GM18909 (cell line): Measurements from ENCODE around the gene RPS27.
A peak's percentile ranks its signal among the peaks of the same experiment; 100 is the strongest.
"Not testable (repeated sequence)": the region's sequence is repeated elsewhere in the genome, so short reads cannot be mapped to it uniquely, and the experiment has no call there.

Experiments
- ATAC-seq: cut with Tn5 transposase; IDR thresholded peaks from one replicate; pipeline ENCODE4 v1.9.1; 2021; ENCODE audit warnings: mild to moderate bottlenecking; ENCODE audit not compliant: unreplicated experiment, poor library complexity

RPS27 gene

DNA sequence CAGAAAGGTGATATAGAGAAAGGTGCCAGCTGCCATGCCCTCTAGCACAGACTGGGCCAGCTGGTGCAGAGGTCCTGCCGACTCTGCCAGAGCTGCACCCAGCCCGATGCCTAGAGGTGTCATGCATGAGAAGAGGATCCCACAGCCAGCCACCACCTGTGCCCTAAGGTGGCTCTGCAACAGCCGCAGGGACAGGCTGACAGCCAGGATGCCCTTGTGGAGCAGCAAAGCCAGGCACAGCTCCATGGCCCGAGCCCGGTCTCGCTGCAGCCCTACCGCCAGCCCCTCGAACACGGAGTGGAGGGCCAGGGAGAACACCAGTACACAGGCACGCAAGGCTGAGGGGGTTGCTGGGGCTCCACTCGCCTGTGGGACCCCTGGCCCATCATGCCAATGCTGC, 30.4 kb upstream of the RPS27 start:
- no peak for ATAC-seq

DNA sequence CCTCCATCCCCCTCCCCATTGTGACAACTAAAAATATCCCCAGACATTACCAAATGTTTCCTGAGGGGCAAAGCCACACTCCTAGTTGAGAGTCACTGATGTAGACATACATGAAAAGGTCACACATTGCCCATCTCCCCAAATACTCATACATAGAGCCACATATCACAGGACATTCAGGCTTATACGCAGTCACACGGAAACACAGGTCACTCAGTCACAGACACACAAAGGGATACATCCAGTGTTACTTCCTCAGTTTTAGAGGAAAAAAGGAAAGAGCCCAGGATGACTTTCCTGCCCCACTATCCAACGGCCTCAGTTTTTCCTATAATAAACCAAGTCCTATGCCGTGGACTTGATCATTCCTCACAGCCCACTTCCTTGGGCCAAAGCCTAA, 29.1 kb upstream of the RPS27 start:
- ATAC-seq = no peak

- no peak for ATAC-seq
These were observed 28.2 kb upstream of the RPS27 start for GRCh38 chr1:153962088-153963029.

GRCh38 chr1:153963030-153963849, 27.3 kb upstream of the RPS27 start, which contains the start of gene SLC39A1:
TSS of gene SLC39A1 (minus strand) at chr1:153963537. CDS start at chr1:153962715, 822 bp downstream.
- ATAC-seq = peak; percentile 47

DNA sequence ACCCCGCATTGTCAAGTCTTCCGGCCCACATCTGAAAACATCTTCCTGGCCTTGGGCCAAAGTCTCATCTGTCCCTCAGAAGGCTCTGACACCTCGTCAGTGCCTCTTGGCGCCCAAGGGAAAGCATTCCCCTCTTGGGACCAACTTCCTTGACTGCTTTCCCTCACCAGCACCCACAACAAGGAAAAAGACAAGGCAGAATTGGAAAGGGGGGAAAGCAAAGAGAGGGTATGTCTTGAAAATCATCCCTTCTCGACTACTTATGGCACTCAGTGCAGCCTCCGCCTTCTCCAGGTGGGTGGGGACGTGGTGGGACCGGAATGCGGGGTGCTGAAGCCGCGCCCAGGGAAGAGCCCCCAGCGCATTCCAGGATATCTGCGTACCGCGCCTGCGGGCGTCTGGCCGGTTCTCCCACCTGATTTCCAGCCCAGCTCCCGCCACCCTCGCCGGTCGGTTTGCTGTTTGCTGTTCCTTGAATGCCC, 26.7 kb upstream of the RPS27 start:
- ATAC-seq = no peak

- ATAC-seq = peak; percentile 73
These were observed 23.2 kb upstream of the RPS27 start, which contains the start of gene CREB3L4 for GRCh38 chr1:153967107-153967999. TSS of gene CREB3L4 (plus strand) at chr1:153967902. CDS start at chr1:153968526, 624 bp downstream.

DNA sequence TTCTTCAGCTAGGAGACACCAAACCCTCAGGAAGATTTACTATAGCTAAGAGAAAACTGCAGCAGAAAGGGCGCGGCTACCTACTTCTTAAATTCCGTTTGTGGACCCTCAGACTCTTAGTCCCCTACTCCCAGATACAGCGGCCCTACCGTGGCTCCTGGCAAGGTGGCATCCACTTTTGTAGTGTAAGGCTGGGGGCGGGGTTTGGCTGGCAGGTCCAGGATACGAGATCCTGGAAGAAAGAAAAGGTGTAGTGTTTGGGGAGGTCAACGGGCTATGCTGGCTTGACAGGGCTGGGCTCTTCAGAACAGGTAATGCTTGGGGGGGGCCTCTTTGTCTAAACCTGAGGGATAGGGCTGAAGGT, 22.6 kb upstream of the RPS27 start:
- no peak for ATAC-seq

DNA sequence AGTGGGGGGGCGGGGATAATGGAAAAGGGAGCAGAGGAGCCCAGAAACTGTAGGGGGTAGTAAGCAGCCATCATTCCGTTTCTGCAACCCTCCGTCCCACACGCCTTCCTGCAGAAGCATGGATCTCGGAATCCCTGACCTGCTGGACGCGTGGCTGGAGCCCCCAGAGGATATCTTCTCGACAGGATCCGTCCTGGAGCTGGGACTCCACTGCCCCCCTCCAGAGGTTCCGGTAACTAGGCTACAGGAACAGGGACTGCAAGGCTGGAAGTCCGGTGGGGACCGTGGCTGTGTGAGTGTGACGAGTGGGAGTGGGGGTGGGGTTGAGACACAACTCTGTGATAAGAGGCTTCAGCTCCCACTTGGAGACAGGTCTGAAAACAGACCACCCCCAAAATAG, 22.2 kb upstream of the RPS27 start:
- ATAC-seq = no peak

DNA sequence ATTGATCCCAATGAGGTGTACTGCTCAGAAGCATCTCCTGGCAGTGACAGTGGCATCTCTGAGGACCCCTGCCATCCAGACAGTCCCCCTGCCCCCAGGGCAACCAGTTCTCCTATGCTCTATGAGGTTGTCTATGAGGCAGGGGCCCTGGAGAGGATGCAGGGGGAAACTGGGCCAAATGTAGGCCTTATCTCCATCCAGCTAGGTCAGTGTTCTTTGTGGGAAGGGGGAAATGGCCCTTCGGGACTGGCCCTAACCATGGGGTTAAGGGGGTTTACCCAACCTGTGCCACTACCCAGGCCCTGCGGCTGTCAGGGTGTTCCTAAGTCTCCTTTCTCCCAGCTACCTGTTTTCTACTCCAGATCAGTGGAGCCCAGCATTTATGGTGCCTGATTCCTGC, 21.6 kb upstream of the RPS27 start:
- no peak for ATAC-seq

DNA sequence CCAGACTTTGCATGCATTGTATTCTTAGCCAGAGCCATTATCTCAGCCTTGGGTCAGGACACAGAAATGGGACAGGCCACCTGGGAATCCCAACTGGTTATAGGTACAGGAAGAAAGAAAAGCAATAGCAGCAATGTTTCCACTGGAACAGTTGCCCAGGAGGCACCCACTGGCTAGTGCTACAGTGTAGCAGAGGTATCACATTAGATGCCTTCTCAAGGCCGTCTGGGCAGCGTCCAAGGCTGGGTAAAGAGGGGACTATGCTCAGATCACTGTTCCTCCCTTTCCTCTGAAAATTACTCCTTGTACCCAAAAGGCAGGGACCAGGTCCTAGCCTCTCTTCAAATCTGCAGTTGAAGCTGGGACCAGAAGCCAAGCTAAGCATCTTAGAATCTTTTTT, 20.2 kb upstream of the RPS27 start:
- no peak for ATAC-seq

DNA sequence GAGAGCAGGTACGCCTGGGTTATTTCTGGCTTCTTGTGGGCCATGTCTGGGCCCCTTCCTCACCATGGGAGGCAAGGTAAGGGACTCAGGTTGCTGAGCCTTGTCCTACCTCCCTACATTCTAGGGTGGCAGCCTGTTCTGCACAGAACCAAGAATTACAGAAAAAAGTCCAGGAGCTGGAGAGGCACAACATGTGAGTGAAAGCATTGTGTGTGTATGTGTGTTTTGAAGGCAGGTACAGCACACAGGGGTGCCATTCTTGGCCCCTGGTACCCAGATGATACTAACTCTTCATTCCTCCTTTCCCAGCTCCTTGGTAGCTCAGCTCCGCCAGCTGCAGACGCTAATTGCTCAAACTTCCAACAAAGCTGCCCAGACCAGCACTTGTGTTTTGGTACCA, 17.5 kb upstream of the RPS27 start:
- no peak for ATAC-seq

- no peak for ATAC-seq
These were observed 17.0 kb upstream of the RPS27 start for GRCh38 chr1:153973525-153973924.

GRCh38 chr1:153976819-153977249, 13.7 kb upstream of the RPS27 start:
- ATAC-seq = no peak

GRCh38 chr1:153977250-153978240, 13.0 kb upstream of the RPS27 start, which contains the start of gene JTB:
TSS of gene JTB (minus strand) at chr1:153977674. CDS start at chr1:153977252, 422 bp downstream.
- peak; percentile 82 for ATAC-seq

GRCh38 chr1:153978274-153978909, 12.2 kb upstream of the RPS27 start:
- ATAC-seq = no peak

DNA sequence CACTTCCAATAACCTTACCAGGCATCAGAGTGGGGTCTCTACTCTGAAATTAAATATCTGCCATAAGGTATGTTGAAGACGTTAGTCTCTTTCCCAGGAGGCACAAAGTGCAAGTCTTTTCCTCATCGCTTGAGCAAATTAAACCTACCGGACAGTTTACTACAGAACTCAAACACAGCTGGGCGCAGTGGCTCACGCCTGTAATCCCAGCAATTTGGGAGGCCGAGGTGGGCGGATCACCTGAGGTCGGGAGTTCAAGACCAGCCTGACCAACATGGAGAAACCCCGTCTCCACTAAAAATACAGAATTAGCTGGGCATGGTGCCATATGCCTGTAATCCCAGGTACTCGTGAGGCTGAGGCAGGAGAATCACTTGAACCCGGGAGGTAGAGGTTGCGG, 11.5 kb upstream of the RPS27 start:
- not testable (repeated sequence) for ATAC-seq

GRCh38 chr1:153981735-153982134, 8.8 kb upstream of the RPS27 start:
- ATAC-seq = not testable (repeated sequence)
